Progenitor cell of endocrine pancreas (in vitro differentiated cells): Measurements from ENCODE around the gene UTP11. TPM values are rescaled to one million over a fixed set of nuclear protein-coding genes. Genes with fewer than 3 reads are reported as not detected.
"Not testable (repeated sequence)": the region's sequence is repeated elsewhere in the genome, so short reads cannot be mapped to it uniquely, and the experiment has no call there.

ENCODE experiments used
- DNase-seq: peaks from one replicate; pipeline ENCODE4 v3.0.0; 2021; ENCODE audit warnings: low spot score; ENCODE audit not compliant: unreplicated experiment
- H3K27ac Mint-ChIP-seq: 2 replicates; pipeline ENCODE4 v1.8.0; 2021; ENCODE audit warnings: mild to moderate bottlenecking, moderate library complexity, mixed read lengths
- H3K27me3 Mint-ChIP-seq: 2 replicates; pipeline ENCODE4 v1.8.0; 2021; ENCODE audit warnings: mixed read lengths
- H3K36me3 Mint-ChIP-seq: 2 replicates; pipeline ENCODE4 v1.8.0; 2022; ENCODE audit warnings: mixed read lengths; ENCODE audit not compliant: insufficient read depth
- H3K4me1 Mint-ChIP-seq: 2 replicates; pipeline ENCODE4 v1.8.0; 2021; ENCODE audit warnings: low read depth, mixed read lengths
- H3K4me3 Mint-ChIP-seq: 2 replicates; pipeline ENCODE4 v1.8.0; 2021; ENCODE audit warnings: low read depth, mild to moderate bottlenecking, moderate library complexity, mixed read lengths
- H3K9me3 Mint-ChIP-seq: 2 replicates; pipeline ENCODE4 v1.8.0; 2021; ENCODE audit warnings: low read depth, mixed read lengths
- CTCF ChIP-seq: fragments of 200-600 bp; sonication (generic); IDR thresholded peaks from one replicate; pipeline ENCODE4 v1.5.0; 2021; ENCODE audit warnings: antibody characterized with exemption, mild to moderate bottlenecking; ENCODE audit not compliant: unreplicated experiment
- total RNA-seq: library from RNA; stranded (reverse); gene quantifications from 2 replicates; pipeline ENCODE4 v1.2.1, GENCODE V29; 2021

Gene UTP11
- total RNA-seq, 1 donor from 2014 or later = 23.8 TPM

GRCh38 chr1:38029081-38029681 lies 16.6 kb downstream of the UTP11 start:
- Mint-ChIP-seq H3K4me1 (peaks cover 20% of the 10 kb centered on the region), H3K27ac (no peak overlapping the region), H3K4me3 (no peak overlapping the region)

GRCh38 chr1:38029685-38030511 lies 17.4 kb downstream of the UTP11 start:
- H3K36me3 Mint-ChIP-seq = peaks cover 6% of the 10 kb centered on the region
- H3K9me3 Mint-ChIP-seq = no peaks in the 10 kb centered on the region
- H3K4me3 Mint-ChIP-seq = no peak overlapping the region
- no peak for DNase-seq
- peaks cover 4% of the 10 kb centered on the region for H3K27me3 Mint-ChIP-seq
- no peak overlapping the region for H3K27ac Mint-ChIP-seq
- peaks cover 20% of the 10 kb centered on the region for H3K4me1 Mint-ChIP-seq
- no peak for TF ChIP-seq CTCF

More at GRCh38 chr1:38029081-38029681, 16.6 kb downstream of the UTP11 start:
- TF ChIP-seq CTCF = no peak
- Mint-ChIP-seq H3K27me3 (peaks cover 2% of the 10 kb centered on the region), H3K36me3 (peaks cover 8% of the 10 kb centered on the region), H3K9me3 (no peaks in the 10 kb centered on the region)
- DNase-seq = no peak

GRCh38 chr1:38030596-38031512 lies 18.3 kb downstream of the UTP11 start:
- TF ChIP-seq CTCF = no peak
- peaks cover 4% of the 10 kb centered on the region for H3K36me3 Mint-ChIP-seq
- H3K4me1 Mint-ChIP-seq = peaks cover 20% of the 10 kb centered on the region
- H3K27ac Mint-ChIP-seq = no peak overlapping the region
- H3K9me3 Mint-ChIP-seq = no peaks in the 10 kb centered on the region
- no peak overlapping the region for H3K4me3 Mint-ChIP-seq
- no peak for DNase-seq
- H3K27me3 Mint-ChIP-seq = peaks cover 4% of the 10 kb centered on the region

- H3K36me3 Mint-ChIP-seq = peaks cover 3% of the 10 kb centered on the region
- peaks cover 20% of the 10 kb centered on the region for H3K4me1 Mint-ChIP-seq
- no peak overlapping the region for H3K27ac Mint-ChIP-seq
- peaks cover 4% of the 10 kb centered on the region for H3K27me3 Mint-ChIP-seq
- no peaks in the 10 kb centered on the region for H3K9me3 Mint-ChIP-seq
- no peak overlapping the region for H3K4me3 Mint-ChIP-seq
- no peak for DNase-seq
- TF ChIP-seq CTCF = no peak
These were observed 19.0 kb downstream of the UTP11 start for GRCh38 chr1:38031513-38031866.

GRCh38 chr1:38032992-38033391 lies 20.5 kb downstream of the UTP11 start:
- peaks cover 19% of the 10 kb centered on the region for H3K4me1 Mint-ChIP-seq
- H3K27ac Mint-ChIP-seq, H3K36me3 Mint-ChIP-seq, H3K9me3 Mint-ChIP-seq, DNase-seq, H3K27me3 Mint-ChIP-seq, H3K4me3 Mint-ChIP-seq: not testable (repeated sequence)
